A673 (cell line): Measurements from ENCODE around the gene UBXN6. TPM values are rescaled to one million over a fixed set of nuclear protein-coding genes. Genes with fewer than 3 reads are reported as not detected.

Experiments
- BruUV-seq: library from RNA; stranded (reverse); fragments of 400-500 nt; replicated peaks from 2 replicates; lab custom pipeline; 2021; lab: Mats Ljungman, UMichigan
- CTCF ChIA-PET: fragments of 300-600 bp; sonication (Branson Sonifier 250); formaldehyde crosslinking; loops from one replicate; lab custom pipeline; 2022; ENCODE audit warnings: antibody characterized with exemption; lab: Charles Lee
- POLR2A ChIA-PET: fragments of 300-600 bp; sonication (Branson Sonifier 250); formaldehyde crosslinking; loops from one replicate; lab custom pipeline; 2022; ENCODE audit warnings: antibody characterized with exemption; ENCODE audit not compliant: low non-redundant PET; lab: Charles Lee
- DNase-seq: peaks from one replicate; pipeline ENCODE4 v3.0.0-alpha.2; 2015; ENCODE audit warnings: low spot score
- H3K27ac ChIP-seq: fragments of 200-600 bp; sonication (generic); 2 replicates; pipeline ENCODE4 v1.5.1; 2016; ENCODE audit warnings: mixed run types, low read depth, mild to moderate bottlenecking, mixed read lengths, antibody characterized with exemption, low read length; ENCODE audit not compliant: poor library complexity, severe bottlenecking
- H3K27me3 ChIP-seq: fragments of 200-600 bp; sonication (generic); replicated peaks from 2 replicates; pipeline ENCODE4 v1.6.1; 2017; ENCODE audit warnings: mixed run types, low read depth, mild to moderate bottlenecking, mixed read lengths, antibody characterized with exemption, low read length; ENCODE audit not compliant: insufficient read depth, poor library complexity
- H3K36me3 ChIP-seq: fragments of 200-600 bp; sonication (generic); 2 replicates; pipeline ENCODE4 v1.6.1; 2016; ENCODE audit warnings: mixed run types, mild to moderate bottlenecking, mixed read lengths, antibody characterized with exemption, low read length; ENCODE audit not compliant: insufficient read depth, poor library complexity, severe bottlenecking
- H3K4me1 ChIP-seq: fragments of 200-600 bp; sonication (generic); 2 replicates; pipeline ENCODE4 v1.6.1; 2017; ENCODE audit warnings: mixed run types, mild to moderate bottlenecking, mixed read lengths, antibody characterized with exemption, low read length; ENCODE audit not compliant: insufficient read depth, poor library complexity, severe bottlenecking
- H3K4me3 ChIP-seq: fragments of 200-600 bp; sonication (generic); 2 replicates; pipeline ENCODE4 v1.5.1; 2016; ENCODE audit warnings: low read depth, mixed run types, mild to moderate bottlenecking, mixed read lengths, low read length; ENCODE audit not compliant: poor library complexity, severe bottlenecking
- H3K9me3 ChIP-seq: fragments of 200-600 bp; sonication (generic); 2 replicates; pipeline ENCODE4 v1.6.1; 2016; ENCODE audit warnings: mixed run types, low read depth, mild to moderate bottlenecking, mixed read lengths, antibody characterized with exemption, low read length; ENCODE audit not compliant: poor library complexity, severe bottlenecking
- EZH2 ChIP-seq: fragments of 200-600 bp; sonication (generic); IDR thresholded peaks from 2 replicates; pipeline ENCODE4 v1.6.1; 2017; ENCODE audit warnings: borderline replicate concordance, low read depth, mild to moderate bottlenecking, mixed read lengths, antibody characterized with exemption, low read length; ENCODE audit not compliant: poor library complexity, severe bottlenecking
- intact Hi-C: fragments of 100-400 bp; cut with micrococcal nuclease; formaldehyde crosslinking; loops from one replicate; pipeline ENCODE4 v1.10.0; 2022; ENCODE audit not compliant: unreplicated experiment
- total RNA-seq: library from RNA; stranded (reverse); gene quantifications from 2 replicates; pipeline ENCODE4 v1.2.3, GENCODE V29; 2021
- TF ChIP-seq, protein P1 (sequence below): fragments of 300-800, 200-600 bp; sonication (generic); conservative IDR thresholded peaks from 2 replicates; pipeline ENCODE4 v1.5.1; 2017; ENCODE audit warnings: low read depth, mild to moderate bottlenecking, antibody characterized with exemption, low read length, moderate library complexity, mixed read lengths

UBXN6 gene
- total RNA-seq, 1 experiment from 2014 or later, result 49.1 TPM

DNA sequence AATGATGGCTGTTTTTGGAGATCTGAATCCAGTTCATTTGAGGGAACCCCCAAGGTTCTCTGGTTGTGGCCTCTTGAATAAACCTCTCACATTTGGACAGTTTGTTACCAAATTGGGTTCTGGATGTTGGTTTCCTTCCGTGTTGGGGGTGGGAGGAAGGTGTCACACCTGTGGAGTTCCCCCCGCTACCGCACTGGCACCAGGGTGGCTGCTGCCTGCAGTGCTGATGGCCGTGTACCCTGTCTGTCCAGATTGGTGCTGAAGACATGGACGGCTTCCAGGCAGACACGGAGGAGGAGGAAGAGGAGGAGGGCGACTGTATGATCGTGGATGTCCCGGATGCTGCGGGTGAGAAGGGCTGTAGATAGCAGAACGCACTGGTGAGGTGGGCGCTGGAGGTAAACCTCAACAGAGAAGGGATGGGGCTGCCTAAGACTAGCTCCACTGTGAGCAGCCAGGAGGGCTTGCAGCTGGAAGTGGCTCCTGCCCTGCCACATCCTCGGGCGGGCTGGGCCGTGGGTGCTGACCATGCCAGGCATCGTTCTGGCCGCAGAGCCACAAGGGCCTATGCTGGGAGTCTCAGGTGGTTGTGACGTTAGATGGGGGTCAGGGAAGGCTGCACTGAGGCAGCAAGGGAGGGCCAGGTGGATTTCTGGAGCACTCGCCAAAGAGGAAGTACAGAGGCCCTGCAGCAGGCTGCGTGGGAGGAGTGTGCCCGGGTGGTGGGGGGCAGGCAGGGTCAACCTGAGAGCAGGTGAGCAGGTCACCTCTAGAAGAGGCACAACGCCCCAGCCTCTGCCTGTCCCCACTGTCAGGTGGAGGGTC lies 15.4 kb downstream of the UBXN6 start:
- Histone ChIP-seq H3K4me1 (no peaks in the 10 kb centered on the region), H3K4me3 (no peak overlapping the region), H3K27ac (no peak overlapping the region), H3K9me3 (no peaks in the 10 kb centered on the region), H3K36me3 (peaks cover 61% of the 10 kb centered on the region), H3K27me3 (no peaks in the 10 kb centered on the region)
- ChIA-PET CTCF (no interaction called here), POLR2A (no interaction called here)
- intact Hi-C loops, result no loop called here
- no TSS peak for BruUV-seq
- TF ChIP-seq EZH2, result no peak
- TF ChIP-seq, protein P1, sequence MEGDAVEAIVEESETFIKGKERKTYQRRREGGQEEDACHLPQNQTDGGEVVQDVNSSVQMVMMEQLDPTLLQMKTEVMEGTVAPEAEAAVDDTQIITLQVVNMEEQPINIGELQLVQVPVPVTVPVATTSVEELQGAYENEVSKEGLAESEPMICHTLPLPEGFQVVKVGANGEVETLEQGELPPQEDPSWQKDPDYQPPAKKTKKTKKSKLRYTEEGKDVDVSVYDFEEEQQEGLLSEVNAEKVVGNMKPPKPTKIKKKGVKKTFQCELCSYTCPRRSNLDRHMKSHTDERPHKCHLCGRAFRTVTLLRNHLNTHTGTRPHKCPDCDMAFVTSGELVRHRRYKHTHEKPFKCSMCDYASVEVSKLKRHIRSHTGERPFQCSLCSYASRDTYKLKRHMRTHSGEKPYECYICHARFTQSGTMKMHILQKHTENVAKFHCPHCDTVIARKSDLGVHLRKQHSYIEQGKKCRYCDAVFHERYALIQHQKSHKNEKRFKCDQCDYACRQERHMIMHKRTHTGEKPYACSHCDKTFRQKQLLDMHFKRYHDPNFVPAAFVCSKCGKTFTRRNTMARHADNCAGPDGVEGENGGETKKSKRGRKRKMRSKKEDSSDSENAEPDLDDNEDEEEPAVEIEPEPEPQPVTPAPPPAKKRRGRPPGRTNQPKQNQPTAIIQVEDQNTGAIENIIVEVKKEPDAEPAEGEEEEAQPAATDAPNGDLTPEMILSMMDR, result no peak
- DNase-seq, result no peak

DNA sequence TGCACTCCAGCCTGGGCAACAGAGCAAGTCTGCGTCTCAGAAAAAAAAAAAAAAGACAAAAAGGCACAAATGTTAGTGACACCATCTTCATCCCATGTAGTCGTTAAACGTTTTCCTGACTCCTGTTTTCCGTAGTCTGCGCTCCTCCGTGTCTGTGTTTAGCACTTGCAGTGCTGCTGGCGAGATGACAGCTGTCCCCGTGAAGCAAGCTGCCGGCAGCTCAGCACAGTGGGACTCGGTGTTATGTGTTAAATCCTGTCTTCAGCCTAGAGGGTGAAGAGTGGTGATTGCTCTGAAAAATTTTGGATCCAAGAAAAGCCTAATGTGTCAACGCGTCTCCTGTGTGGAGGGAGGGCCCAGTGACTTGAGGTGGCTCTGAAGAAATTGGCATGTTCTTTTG lies 18.4 kb downstream of the UBXN6 start:
- Histone ChIP-seq H3K4me1 (no peaks in the 10 kb centered on the region), H3K27me3 (no peaks in the 10 kb centered on the region), H3K4me3 (no peak overlapping the region), H3K27ac (no peak overlapping the region), H3K36me3 (peaks cover 58% of the 10 kb centered on the region), H3K9me3 (no peaks in the 10 kb centered on the region)
- DNase-seq, result no peak
- BruUV-seq, result no TSS peak
- TF ChIP-seq, protein P1, result no peak
- TF ChIP-seq EZH2, result no peak
- intact Hi-C loops, result no loop called here
- ChIA-PET POLR2A (no interaction called here), CTCF (no interaction called here)

- ChIA-PET POLR2A (no interaction called here), CTCF (no interaction called here)
- Histone ChIP-seq H3K4me1 (no peaks in the 10 kb centered on the region), H3K27ac (no peak overlapping the region), H3K4me3 (no peak overlapping the region), H3K27me3 (no peaks in the 10 kb centered on the region), H3K9me3 (no peaks in the 10 kb centered on the region), H3K36me3 (peaks cover 70% of the 10 kb centered on the region)
- TF ChIP-seq EZH2, result no peak
- TF ChIP-seq, protein P1, result no peak
- no TSS peak for BruUV-seq
- no peak for DNase-seq
- intact Hi-C loops, result no loop called here
These were observed 20.5 kb downstream of the UBXN6 start for GRCh38 chr19:4437103-4437502.
